ENCODE data around the gene CDK4. TPM values are rescaled to one million over a fixed set of nuclear protein-coding genes. Genes with fewer than 3 reads are reported as not detected.

CDK4 gene
- total and polyA plus RNA-seq, 2 of the 13 experiments (the other 11 are each of a cell fraction or from before 2014, with no cell fraction given), result 191 to 209 TPM

DNA sequence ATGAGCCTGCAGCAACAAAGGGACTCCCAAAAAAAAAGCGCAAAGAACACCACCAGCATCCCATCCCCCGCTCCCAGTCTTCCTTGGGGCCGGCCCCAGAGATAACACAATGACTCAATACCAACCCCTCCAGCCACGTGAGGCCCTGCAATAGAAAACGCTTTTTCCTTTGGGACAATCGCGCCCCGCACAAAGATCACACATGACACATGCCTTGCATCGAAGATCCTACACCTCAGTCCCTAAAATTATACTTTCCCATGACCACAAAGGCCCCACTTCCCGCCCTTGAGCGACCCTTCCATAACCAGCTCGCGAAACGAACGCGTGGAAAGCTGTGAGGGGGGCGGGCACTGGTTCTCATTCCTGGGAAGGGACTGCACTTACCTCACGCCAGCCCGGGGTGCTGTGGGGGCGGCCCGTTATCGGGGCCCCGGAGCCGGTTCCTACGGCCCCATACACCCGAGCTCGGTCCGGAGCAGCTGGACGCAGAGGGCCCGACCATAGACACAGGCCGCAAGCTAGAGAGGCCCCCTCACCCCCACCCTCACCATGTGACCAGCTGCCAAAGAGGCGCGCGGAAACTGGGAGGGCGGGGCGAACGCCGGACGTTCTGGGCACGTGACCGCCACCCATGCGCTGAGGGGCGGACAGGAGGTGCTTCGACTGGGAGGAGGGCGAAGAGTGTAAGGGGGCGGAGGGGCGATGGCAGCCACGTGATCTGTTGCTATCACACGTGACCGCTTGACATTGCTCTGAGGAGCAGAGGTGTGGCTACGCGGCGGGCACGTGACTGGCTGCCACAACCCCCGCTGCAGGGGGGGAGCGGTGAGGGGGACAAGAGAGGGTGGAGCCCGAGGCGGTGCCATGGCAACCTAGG is at the start of gene CDK4 (continued):
- TF ChIP-seq POLR2AphosphoS5 (IDR thresholded peaks at IDR 0.05; ENCODE audit: low read depth, low read length) (peak; percentile 69), ZNF780A (CRISPR knock-in tag; IDR thresholded peaks at IDR 0.05) (peak; percentile 60; the same call in 1 of the 2 replicates), ZSCAN22 (CRISPR knock-in tag; IDR thresholded peaks at IDR 0.05) (0 out of 2 replicates have a peak, but pooled peaks have one; percentile 40), CHD2 (IDR thresholded peaks at IDR 0.05; ENCODE audit: low read depth, low read length) (no peak; the same call in 1 of the 2 replicates), CBFB (CRISPR knock-in tag; IDR thresholded peaks at IDR 0.05) (peak; percentile 72), ZNF33A (CRISPR knock-in tag; IDR thresholded peaks at IDR 0.05; ENCODE audit: borderline replicate concordance) (peak; percentile 88; the same call in 1 of the 2 replicates), ZBTB8A (CRISPR knock-in tag; IDR thresholded peaks at IDR 0.05; ENCODE audit: borderline replicate concordance, low read depth) (no peak), AKAP8 (CRISPR knock-in tag; IDR thresholded peaks at IDR 0.05) (peak; percentile 100), ZNF350 (CRISPR knock-in tag; IDR thresholded peaks at IDR 0.05; ENCODE audit: borderline replicate concordance, low read depth) (peak; percentile 94; the same call in 1 of the 2 replicates), ZNF598 (CRISPR knock-in tag; IDR thresholded peaks at IDR 0.05; ENCODE audit: borderline replicate concordance) (peak; percentile 74; the same call in 1 of the 2 replicates), NFKBIZ (CRISPR knock-in tag; IDR thresholded peaks at IDR 0.05) (peak; percentile 87), MIER3 (CRISPR knock-in tag; IDR thresholded peaks at IDR 0.05; ENCODE audit: borderline replicate concordance) (peak; percentile 95; the same call in 1 of the 2 replicates), ERF (CRISPR knock-in tag; IDR thresholded peaks at IDR 0.05) (peak; percentile 92), NFATC3 (CRISPR knock-in tag; IDR thresholded peaks at IDR 0.05) (peak; percentile 62; the same call in 1 of the 2 replicates), ZNF747 (CRISPR knock-in tag; IDR thresholded peaks at IDR 0.05; ENCODE audit: borderline replicate concordance) (peak; percentile 93), MTF2 (CRISPR knock-in tag; IDR thresholded peaks at IDR 0.05; ENCODE audit: borderline replicate concordance) (no peak; the same call in 1 of the 2 replicates), ZNF326 (CRISPR knock-in tag; IDR thresholded peaks at IDR 0.05; ENCODE audit: borderline replicate concordance) (no peak), EED (CRISPR knock-in tag; IDR thresholded peaks at IDR 0.05) (peak; percentile 86; the same call in 1 of the 2 replicates)
- TF ChIP-seq, protein P1, sequence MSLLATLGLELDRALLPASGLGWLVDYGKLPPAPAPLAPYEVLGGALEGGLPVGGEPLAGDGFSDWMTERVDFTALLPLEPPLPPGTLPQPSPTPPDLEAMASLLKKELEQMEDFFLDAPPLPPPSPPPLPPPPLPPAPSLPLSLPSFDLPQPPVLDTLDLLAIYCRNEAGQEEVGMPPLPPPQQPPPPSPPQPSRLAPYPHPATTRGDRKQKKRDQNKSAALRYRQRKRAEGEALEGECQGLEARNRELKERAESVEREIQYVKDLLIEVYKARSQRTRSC (CRISPR knock-in tag; IDR thresholded peaks at IDR 0.05; ENCODE audit: low read depth), result no peak
- TF ChIP-seq, protein P2, sequence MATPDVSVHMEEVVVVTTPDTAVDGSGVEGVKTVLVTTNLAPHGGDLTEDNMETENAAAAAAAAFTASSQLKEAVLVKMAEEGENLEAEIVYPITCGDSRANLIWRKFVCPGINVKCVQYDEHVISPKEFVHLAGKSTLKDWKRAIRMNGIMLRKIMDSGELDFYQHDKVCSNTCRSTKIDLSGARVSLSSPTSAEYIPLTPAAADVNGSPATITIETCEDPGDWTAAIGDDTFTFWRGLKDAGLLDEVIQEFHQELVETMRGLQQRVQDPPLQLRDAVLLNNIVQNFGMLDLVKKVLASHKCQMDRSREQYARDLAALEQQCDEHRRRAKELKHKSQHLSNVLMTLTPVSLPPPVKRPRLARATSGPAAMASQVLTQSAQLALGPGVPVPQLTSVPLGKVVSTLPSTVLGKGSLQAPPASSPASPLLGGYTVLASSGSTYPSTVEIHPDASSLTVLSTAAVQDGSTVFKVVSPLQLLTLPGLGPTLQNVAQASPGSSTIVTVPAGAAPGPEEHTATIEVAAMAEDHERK (CRISPR knock-in tag; IDR thresholded peaks at IDR 0.05; ENCODE audit: low read depth), result no peak; the same call in 1 of the 2 replicates
- TF ChIP-seq, protein P3, sequence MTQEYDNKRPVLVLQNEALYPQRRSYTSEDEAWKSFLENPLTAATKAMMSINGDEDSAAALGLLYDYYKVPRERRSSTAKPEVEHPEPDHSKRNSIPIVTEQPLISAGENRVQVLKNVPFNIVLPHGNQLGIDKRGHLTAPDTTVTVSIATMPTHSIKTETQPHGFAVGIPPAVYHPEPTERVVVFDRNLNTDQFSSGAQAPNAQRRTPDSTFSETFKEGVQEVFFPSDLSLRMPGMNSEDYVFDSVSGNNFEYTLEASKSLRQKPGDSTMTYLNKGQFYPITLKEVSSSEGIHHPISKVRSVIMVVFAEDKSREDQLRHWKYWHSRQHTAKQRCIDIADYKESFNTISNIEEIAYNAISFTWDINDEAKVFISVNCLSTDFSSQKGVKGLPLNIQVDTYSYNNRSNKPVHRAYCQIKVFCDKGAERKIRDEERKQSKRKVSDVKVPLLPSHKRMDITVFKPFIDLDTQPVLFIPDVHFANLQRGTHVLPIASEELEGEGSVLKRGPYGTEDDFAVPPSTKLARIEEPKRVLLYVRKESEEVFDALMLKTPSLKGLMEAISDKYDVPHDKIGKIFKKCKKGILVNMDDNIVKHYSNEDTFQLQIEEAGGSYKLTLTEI (CRISPR knock-in tag; conservative IDR thresholded peaks at IDR 0.05), result no peak
- TF ChIP-seq, protein P4, sequence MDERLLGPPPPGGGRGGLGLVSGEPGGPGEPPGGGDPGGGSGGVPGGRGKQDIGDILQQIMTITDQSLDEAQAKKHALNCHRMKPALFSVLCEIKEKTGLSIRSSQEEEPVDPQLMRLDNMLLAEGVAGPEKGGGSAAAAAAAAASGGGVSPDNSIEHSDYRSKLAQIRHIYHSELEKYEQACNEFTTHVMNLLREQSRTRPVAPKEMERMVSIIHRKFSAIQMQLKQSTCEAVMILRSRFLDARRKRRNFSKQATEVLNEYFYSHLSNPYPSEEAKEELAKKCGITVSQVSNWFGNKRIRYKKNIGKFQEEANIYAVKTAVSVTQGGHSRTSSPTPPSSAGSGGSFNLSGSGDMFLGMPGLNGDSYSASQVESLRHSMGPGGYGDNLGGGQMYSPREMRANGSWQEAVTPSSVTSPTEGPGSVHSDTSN (CRISPR knock-in tag; IDR thresholded peaks at IDR 0.05), result 0 out of 2 replicates have a peak, but pooled peaks have one; percentile 44
- TF ChIP-seq, protein P5, sequence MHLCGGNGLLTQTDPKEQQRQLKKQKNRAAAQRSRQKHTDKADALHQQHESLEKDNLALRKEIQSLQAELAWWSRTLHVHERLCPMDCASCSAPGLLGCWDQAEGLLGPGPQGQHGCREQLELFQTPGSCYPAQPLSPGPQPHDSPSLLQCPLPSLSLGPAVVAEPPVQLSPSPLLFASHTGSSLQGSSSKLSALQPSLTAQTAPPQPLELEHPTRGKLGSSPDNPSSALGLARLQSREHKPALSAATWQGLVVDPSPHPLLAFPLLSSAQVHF (CRISPR knock-in tag; IDR thresholded peaks at IDR 0.05), result peak; percentile 77; the same call in 1 of the 2 replicates
